Spleen (tissue), 11 donors: ENCODE results near the gene LAMA4. TPM values are rescaled to one million over a fixed set of nuclear protein-coding genes. Genes with fewer than 3 reads are reported as not detected.

Source experiments
- DNase-seq: peaks from one replicate; pipeline ENCODE4 v3.0.0-alpha.2; 2020
- H3K27ac ChIP-seq, 8 donors: fragments of 200-600 bp; sonication (generic) in 7 of 8; 1 replicate in 4 of 8; 2 replicates in 4 of 8; pipeline versions ENCODE4 v1.5.0 to v1.8.0; 2016 to 2021; ENCODE audit warnings: inconsistent platforms in 4 of 8, mild to moderate bottlenecking in 4 of 8, moderate library complexity in 1 of 8
- H3K27me3 ChIP-seq, 7 donors: fragments of 200-600 bp; sonication (generic) in 6 of 7; replicated peaks in 1 of 7; 1 replicate in 4 of 7; 2 replicates in 3 of 7; pipeline versions ENCODE4 v1.5.0 to v1.8.0; 2016 to 2021; ENCODE audit warnings: inconsistent platforms in 3 of 7, mild to moderate bottlenecking in 1 of 7
- H3K36me3 ChIP-seq, 6 donors: fragments of 200-600 bp; sonication (generic) in 5 of 6; 1 replicate in 4 of 6; 2 replicates in 2 of 6; pipeline versions ENCODE4 v1.5.0 to v1.8.0; 2016 to 2021; ENCODE audit warnings: inconsistent platforms in 2 of 6
- H3K4me1 ChIP-seq, 6 donors: fragments of 200-600 bp; sonication (generic) in 5 of 6; 1 replicate in 3 of 6; 2 replicates in 3 of 6; pipeline versions ENCODE4 v1.5.0 to v1.8.0; 2016 to 2021; ENCODE audit warnings: inconsistent platforms in 3 of 6
- H3K4me3 ChIP-seq, 8 donors: fragments of 200-600 bp; sonication (generic) in 7 of 8; 1 replicate in 4 of 8; 2 replicates in 4 of 8; pipeline versions ENCODE4 v1.5.0 to v1.8.0; 2016 to 2021; ENCODE audit warnings: inconsistent platforms in 4 of 8, mild to moderate bottlenecking in 4 of 8, moderate library complexity in 2 of 8
- H3K9me3 ChIP-seq, 8 donors: fragments of 200-600 bp; sonication (generic) in 7 of 8; 1 replicate in 4 of 8; 2 replicates in 4 of 8; pipeline versions ENCODE4 v1.5.0 to v1.8.0; 2016 to 2021; ENCODE audit warnings: inconsistent platforms in 4 of 8
- POLR2A ChIP-seq, 3 donors: fragments of 450-650 bp; IDR thresholded peaks; one replicate each; pipeline ENCODE4 v1.5.1; 2017; ENCODE audit warnings: antibody characterized with exemption in 3 of 3, mild to moderate bottlenecking in 1 of 3
- POLR2AphosphoS5 ChIP-seq, 3 donors: sonication (generic); formaldehyde crosslinking; IDR thresholded peaks; one replicate each; pipeline ENCODE4 v1.5.1; 2017; ENCODE audit warnings: antibody characterized with exemption in 3 of 3
- WGBS, 5 donors: extraction: QIAGEN DNeasy Blood & Tissue Kit in 3 of 5; methylation state at CpG; one replicate each; pipeline versions ENCODE4 v1.1.5 to v1.1.7; 2013 to 2018; 5-methylcytosine and 5-hydroxymethylcytosine counted together
- intact Hi-C: fragments of 100-400 bp; cut with DNase I; formaldehyde crosslinking; loops from one replicate; pipeline ENCODE4 v1.15.0; 2023; ENCODE audit warnings: low total_unique reads
- polyA plus RNA-seq, 3 donors: library from polyadenylated mRNA; stranded (reverse); fragments of 200-250 nt; gene quantifications; one replicate each; pipeline ENCODE4 v1.2.1, GENCODE V29; 2013
- total RNA-seq, 7 donors: library from RNA; depleted of rRNA in 3 of 7; stranded (reverse); fragments of >200 nt in 3 of 7; fragmentation: NEBNext Ultra II Directional in 4 of 7; extraction: Animal tissue kit (Norgen Biotek cat#: 25700) in 4 of 7; gene quantifications; one replicate each; pipeline versions ENCODE4 v1.1.0 to v1.2.1, GENCODE V29; 2016 to 2021
- TF ChIP-seq, protein P1 (sequence below), 11 experiments: fragments of 200-600 bp in 7 of 11; fragments of 450-650 bp in 4 of 11; sonication (generic) in 4 of 11; IDR thresholded peaks in 8 of 11; conservative IDR thresholded peaks in 3 of 11; 1 replicate in 7 of 11; 2 replicates in 4 of 11; pipeline versions ENCODE4 v1.4.0 to v1.8.0; 2016 to 2021; ENCODE audit warnings: antibody characterized with exemption in 11 of 11, inconsistent platforms in 4 of 11, mild to moderate bottlenecking in 1 of 11
- donor health status: healthy with polysubstance abuse.
- donor health status: DM: no; HTN: no; CAD: no; lungs with moderate emphysema.
- donor health status: DM: no; HTN: no; CAD: no.
- donor health status: Bipolar disorder and iron deficiency.
- donor health status: healthy.
- donor health status: DM: no; HTN: no; CAD: no.
- donor health status: DM: yes; HTN: yes; CAD: no.

The LAMA4 gene
- total and polyA plus RNA-seq, 10 donors: 0.76 to 3.7 (median 2.5) TPM

DNA sequence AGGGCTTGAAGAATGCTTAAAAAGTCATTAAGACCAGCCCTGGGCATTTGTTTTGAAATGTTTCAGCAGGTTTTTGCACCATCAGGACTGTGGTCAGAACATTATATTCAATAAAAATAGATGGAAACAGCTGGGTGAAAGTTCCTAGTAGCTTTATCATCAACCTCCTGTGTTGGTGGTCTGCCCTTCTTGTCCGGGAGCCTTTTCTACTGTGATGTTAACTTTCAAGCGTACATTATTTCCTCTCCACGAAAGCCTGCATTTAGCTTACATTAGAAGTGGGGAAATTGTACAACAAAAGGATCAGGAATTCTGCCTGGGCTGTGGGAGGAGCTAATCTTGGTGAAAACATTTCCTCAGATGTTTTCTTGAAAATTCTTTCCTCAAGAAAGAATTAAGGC lies 71.1 kb downstream of the LAMA4 start:
- peaks cover 0 to 70% (median 14%) of the 10 kb centered on the region in 7 donors for H3K27me3 ChIP-seq
- TF ChIP-seq POLR2AphosphoS5 (IDR thresholded peaks at IDR 0.05) (no peak), POLR2A (IDR thresholded peaks at IDR 0.05) (no peak)
- TF ChIP-seq, protein P1, sequence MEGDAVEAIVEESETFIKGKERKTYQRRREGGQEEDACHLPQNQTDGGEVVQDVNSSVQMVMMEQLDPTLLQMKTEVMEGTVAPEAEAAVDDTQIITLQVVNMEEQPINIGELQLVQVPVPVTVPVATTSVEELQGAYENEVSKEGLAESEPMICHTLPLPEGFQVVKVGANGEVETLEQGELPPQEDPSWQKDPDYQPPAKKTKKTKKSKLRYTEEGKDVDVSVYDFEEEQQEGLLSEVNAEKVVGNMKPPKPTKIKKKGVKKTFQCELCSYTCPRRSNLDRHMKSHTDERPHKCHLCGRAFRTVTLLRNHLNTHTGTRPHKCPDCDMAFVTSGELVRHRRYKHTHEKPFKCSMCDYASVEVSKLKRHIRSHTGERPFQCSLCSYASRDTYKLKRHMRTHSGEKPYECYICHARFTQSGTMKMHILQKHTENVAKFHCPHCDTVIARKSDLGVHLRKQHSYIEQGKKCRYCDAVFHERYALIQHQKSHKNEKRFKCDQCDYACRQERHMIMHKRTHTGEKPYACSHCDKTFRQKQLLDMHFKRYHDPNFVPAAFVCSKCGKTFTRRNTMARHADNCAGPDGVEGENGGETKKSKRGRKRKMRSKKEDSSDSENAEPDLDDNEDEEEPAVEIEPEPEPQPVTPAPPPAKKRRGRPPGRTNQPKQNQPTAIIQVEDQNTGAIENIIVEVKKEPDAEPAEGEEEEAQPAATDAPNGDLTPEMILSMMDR (IDR thresholded peaks at IDR 0.05 in 8 of 11, conservative IDR thresholded peaks at IDR 0.05 in 3 of 11): no peak
- H3K4me1 ChIP-seq: no peaks in the 10 kb centered on the region
- no peaks in the 10 kb centered on the region for H3K9me3 ChIP-seq
- no peak for DNase-seq
- WGBS, 5 donors: 32 to 51% (median 41%) methylated on average over 3 of the region's 3 CpGs
- H3K27ac ChIP-seq: no peak overlapping the region
- no peak overlapping the region for H3K4me3 ChIP-seq
- intact Hi-C loops: loop anchor here (5.0 to 10.0 kb wide), 2 partner anchors 189 to 1722 kb away; no protein-coding TSS in a partner anchor
- no peaks in the 10 kb centered on the region for H3K36me3 ChIP-seq

DNA sequence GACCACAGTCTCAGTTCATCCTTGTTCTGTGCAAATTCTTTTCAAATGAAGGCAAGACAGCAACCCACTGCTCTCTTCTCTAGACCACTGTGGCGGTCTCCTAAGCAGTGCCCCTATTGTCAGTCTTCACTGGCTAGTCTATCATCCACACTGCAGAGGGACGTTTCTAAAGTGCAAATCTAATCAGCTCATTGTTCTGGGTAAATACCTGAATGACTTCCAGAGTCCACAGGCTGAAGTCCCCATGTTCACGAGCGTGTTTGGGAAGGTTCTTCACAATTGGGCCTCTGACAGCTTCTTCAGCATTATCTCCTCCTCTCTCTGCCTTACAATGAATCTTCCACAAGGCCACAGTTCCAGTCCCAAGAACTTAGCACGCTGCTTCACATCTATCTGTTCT lies 73.2 kb downstream of the LAMA4 start:
- no peaks in the 10 kb centered on the region for H3K4me1 ChIP-seq
- 78 to 88% (median 81%) methylated on average over 5 of the region's 5 CpGs for WGBS, 5 donors
- H3K27ac ChIP-seq: no peak overlapping the region
- H3K27me3 ChIP-seq: peaks cover 0 to 71% (median 14%) of the 10 kb centered on the region in 7 donors
- TF ChIP-seq, protein P1 (IDR thresholded peaks at IDR 0.05 in 8 of 11, conservative IDR thresholded peaks at IDR 0.05 in 3 of 11): no peak
- no peak for TF ChIP-seq POLR2AphosphoS5 (IDR thresholded peaks at IDR 0.05)
- TF ChIP-seq POLR2A (IDR thresholded peaks at IDR 0.05): no peak
- H3K36me3 ChIP-seq: no peaks in the 10 kb centered on the region
- no peak for DNase-seq
- intact Hi-C loops: loop anchor here (5.0 to 10.0 kb wide), 2 partner anchors 191 to 1724 kb away; no protein-coding TSS in a partner anchor
- H3K9me3 ChIP-seq: no peaks in the 10 kb centered on the region
- no peak overlapping the region for H3K4me3 ChIP-seq

DNA sequence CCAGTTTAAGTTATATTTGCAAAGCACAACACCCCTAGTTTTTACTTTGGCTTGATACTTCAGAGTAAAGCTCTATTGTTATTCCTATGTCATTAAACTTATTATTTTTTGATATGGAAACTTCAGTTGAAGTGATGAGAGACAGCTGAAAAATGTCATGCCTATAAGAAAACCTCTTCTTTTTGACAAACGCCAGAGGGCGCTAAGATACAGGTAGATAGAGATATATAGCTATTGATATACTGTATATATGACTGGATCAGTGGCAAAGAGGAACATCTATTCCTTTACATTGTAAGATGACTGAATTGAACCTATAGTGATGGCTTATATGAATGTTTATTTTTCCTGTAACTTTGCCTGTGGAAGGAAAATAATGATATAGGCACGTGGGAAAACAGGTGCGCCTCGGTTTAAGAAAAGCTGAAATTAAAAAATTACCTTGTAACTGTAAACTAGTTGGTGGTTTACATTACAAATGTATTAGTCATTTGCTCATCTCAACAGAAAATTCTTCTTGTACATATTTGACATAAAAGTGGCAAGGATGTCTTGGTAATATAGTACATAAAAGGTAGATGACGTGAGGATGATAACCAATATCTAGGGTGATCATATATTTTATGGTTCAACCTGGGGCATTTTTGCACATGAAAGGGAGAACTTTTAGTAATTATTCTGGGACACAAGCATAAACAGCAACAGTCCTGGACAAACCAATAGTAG lies 74.1 kb downstream of the LAMA4 start:
- Histone ChIP-seq H3K27me3 (peaks cover 0 to 73% (median 10%) of the 10 kb centered on the region in 7 donors), H3K27ac (no peak overlapping the region), H3K4me3 (no peak overlapping the region), H3K4me1 (no peaks in the 10 kb centered on the region), H3K36me3 (no peaks in the 10 kb centered on the region), H3K9me3 (no peaks in the 10 kb centered on the region)
- DNase-seq: no peak
- intact Hi-C loops: loop anchor here (5.0 to 10.0 kb wide), 2 partner anchors 192 to 1725 kb away; no protein-coding TSS in a partner anchor
- TF ChIP-seq POLR2A (IDR thresholded peaks at IDR 0.05): no peak
- no peak for TF ChIP-seq POLR2AphosphoS5 (IDR thresholded peaks at IDR 0.05)
- TF ChIP-seq, protein P1 (IDR thresholded peaks at IDR 0.05 in 8 of 11, conservative IDR thresholded peaks at IDR 0.05 in 3 of 11): peak in 10 of 11 experiments; percentile 20 to 72 (median 60)
- WGBS, 5 donors: 56 to 60% (median 58%) methylated on average over 6 of the region's 6 CpGs

DNA sequence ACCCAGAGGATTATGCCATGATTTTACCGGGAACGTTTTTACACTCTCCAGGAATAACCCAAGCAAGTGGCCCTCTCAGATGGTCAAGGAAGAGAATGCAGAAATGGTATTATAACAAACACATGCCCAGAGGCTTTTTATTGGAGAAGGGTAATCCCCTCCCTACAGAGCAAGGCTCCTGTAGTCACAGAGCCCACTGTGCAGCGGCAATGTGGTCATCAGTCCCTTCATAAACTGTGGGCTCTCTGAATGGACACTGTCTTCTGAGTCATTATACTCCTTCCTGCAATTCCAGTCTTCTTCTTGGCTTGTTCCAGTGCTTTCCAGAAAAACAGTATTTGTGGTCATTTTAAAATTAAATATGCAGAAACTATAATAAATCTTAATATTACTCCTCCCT lies 74.7 kb downstream of the LAMA4 start:
- no peak overlapping the region for H3K4me3 ChIP-seq
- DNase-seq: no peak
- WGBS, 5 donors: 70 to 91% (median 77%) methylated on average over 3 of the region's 3 CpGs
- no peaks in the 10 kb centered on the region for H3K36me3 ChIP-seq
- H3K9me3 ChIP-seq: no peaks in the 10 kb centered on the region
- TF ChIP-seq POLR2A (IDR thresholded peaks at IDR 0.05): no peak
- TF ChIP-seq, protein P1 (IDR thresholded peaks at IDR 0.05 in 8 of 11, conservative IDR thresholded peaks at IDR 0.05 in 3 of 11): no peak
- no peak for TF ChIP-seq POLR2AphosphoS5 (IDR thresholded peaks at IDR 0.05)
- H3K27me3 ChIP-seq: peaks cover 0 to 73% (median 10%) of the 10 kb centered on the region in 7 donors
- intact Hi-C loops: loop anchor here (2.0 to 10.0 kb wide), 3 partner anchors 133 to 1725 kb away; no protein-coding TSS in a partner anchor
- H3K27ac ChIP-seq: no peak overlapping the region
- H3K4me1 ChIP-seq: no peaks in the 10 kb centered on the region
